GM19324 (cell line): Measurements from ENCODE around the gene BIRC5.

ENCODE experiments used
- ATAC-seq: cut with Tn5 transposase; IDR thresholded peaks from one replicate; pipeline ENCODE4 v1.9.1; 2021; ENCODE audit warnings: mild to moderate bottlenecking, moderate library complexity; ENCODE audit not compliant: unreplicated experiment, low FRiP score

Gene BIRC5

DNA sequence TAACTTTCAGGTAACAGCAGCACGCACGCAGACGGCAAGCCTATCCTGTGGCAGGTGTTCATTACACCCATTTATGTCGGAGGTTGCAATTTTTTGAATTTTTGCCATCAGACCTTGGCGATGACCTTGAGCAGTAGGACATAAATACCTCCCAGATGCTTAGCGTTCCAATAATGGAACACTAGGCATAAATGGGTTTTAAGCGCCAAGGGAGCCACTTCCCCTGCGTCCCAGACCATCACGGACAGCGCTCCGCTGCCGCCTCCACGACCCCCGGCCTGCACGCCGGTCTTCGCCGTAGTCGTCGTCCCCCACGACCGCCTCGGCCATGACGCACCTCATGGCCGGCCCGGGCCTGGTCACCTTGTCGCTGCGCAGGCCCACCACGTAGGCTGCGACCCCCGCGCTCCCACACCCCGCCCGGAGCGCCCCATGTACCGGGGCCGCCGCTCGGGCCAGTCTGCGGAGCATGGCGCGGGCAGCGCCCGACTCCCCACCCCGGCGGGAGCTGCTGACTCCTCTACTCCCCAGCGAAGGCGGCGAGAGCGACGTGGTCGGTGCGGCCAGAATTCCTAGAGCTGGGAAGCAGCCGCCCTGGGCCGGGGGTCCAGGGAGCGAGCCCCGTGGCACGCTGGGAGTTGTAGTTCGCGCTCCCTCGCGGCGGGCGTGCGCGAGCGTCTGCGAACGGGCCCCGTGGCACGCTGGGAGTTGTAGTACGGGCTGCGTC is 40.1 kb downstream of the BIRC5 start:
- ATAC-seq = peak; percentile 42

DNA sequence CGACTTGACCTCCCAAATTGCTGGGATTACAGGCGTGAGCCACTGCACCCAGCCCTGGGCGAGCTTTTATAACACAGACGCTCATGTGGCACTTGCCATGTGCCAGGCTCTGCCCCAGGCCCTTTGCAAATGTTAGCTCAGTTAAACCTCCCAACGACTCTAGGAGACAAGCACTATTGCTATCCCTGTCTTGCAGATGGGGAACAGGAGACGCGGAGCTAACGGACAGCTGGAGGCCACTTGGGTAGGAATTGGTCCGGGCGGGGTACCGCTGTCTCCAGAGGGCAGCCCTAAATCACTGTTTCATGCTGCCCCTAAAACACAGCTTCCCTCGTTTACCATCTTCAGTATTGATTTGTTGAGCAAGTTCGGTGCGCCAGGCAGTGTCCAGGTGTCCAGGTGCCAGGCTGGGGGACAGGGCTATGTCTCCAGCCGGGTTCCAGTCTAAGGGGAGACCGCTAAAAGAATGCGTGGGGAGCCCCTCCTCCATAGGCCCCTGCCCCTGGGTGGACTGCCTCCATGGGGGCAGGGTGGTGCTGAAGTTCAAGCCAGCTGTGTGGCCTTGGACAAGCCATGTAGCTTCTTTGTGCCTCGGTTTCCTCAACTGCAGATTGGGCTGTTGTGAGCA is 41.1 kb downstream of the BIRC5 start:
- no peak for ATAC-seq

- ATAC-seq = no peak
Observed at GRCh38 chr17:78255953-78256706, 42.1 kb downstream of the BIRC5 start.

- ATAC-seq = no peak
Observed at GRCh38 chr17:78256707-78257591, 42.9 kb downstream of the BIRC5 start.

DNA sequence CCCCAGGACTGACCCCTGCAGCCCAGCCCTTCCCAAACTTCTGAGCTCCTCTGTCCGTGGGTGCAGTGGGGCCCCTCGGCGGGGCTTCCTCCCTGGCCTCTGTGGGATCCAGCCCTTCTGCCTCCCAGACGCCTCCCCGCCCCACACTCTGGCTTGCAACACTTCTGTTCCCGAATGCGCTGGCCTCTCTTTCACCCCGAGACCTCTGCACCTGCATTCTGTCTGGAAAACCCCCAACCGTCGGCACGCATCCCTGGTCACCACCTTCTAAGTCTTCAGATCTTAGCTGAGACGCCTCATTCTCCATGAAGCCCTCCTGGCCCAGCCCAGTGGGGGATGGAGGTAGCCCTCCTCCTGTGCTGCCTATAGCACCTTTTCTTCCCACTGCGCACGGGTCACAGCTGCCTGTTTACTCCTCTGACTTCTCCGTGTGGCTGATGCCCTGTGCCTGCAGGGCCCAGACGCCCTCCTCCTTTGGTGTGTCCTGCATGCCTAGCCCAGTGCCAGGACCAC is 43.8 kb downstream of the BIRC5 start:
- ATAC-seq = no peak

DNA sequence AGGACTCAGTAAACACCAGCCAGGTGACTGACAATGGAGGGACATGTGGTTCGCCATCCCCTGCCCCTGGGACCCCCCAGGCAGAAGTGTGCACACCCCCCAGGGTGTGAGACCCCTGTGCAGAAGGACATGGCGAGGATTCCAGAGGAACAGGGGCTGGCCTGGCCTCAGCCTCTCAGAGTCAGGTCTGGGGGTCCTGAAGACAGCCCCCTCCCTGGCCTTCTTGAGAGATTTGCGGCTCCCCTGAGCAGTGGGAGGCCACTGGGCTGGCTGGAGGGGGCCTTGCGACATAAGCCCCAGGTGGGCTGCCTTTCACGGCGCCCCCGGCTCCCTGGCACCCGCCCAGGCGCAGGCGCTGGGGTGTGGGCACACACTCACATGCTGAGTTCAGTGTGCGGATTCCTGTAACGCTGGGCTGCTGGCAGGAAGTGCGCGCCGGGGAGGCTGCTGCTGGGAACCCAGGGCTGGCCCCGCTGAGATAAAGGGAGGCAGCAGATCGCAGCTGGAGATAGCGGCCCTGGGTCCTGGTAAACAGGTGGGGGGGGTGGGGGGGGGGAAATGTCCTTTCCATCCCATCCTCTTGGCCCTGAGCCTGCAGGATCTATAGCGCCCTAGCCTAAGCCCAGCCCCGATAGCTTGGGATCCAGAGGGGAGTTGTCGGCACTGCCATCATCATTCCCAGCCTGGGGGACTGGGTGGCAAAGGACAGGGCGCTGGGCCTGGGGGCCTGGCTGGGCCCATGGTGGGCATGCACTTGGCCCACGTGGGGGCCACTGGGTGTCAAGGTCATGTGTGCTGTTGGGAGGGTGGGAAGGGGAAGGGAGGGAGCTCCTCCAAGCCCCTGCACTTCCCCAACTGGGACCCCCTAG is 44.5 kb downstream of the BIRC5 start:
- ATAC-seq = no peak

DNA sequence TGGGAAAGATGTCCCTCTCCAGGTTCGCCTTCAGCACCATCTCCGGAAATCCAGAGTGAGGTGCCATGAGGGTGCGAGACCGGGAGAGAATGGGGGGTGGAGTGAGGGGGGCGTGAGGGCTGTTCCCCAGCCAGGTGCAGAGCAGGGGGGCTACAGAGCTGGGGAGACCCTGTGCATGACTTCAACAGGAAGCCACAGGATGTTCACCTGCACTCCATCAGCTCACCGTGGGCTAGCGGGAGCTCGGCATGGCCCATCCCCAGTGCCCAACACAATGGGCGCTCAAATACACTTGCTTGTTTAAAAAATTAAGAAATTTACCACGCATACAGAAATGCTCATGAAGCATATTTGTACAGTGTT is 45.1 kb downstream of the BIRC5 start:
- no peak for ATAC-seq

- ATAC-seq = no peak
Observed at GRCh38 chr17:78263063-78263735, 49.1 kb downstream of the BIRC5 start.

DNA sequence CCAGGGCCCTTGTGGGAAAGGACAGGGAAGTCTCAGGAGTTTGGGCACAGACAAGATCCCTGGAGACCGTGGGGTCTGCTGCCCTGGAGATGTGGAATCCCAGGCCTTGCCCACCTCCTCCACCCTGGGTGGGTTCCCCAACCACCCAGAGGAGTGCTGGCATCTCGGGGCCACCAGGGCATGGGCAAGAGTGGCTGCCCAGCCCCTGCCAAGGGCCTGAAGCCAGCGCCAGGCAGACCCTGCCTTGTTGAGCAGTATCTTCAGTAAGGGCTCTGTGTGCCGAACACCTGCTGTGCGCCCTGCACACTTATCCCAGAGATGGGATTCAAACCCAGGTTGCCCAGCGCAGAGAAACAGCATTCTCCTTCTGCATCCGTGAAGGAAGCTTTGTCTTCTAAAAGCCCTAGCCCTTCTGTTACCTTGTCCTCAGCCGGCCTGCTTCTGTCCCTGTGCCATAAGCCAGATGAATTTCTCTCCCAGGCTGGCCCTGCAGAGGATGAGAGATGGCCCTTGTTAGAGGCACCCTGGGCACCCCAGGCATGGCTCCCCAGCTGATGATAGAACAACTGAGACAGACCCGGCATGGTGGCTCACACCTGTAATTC is 49.8 kb downstream of the BIRC5 start:
- no peak for ATAC-seq

DNA sequence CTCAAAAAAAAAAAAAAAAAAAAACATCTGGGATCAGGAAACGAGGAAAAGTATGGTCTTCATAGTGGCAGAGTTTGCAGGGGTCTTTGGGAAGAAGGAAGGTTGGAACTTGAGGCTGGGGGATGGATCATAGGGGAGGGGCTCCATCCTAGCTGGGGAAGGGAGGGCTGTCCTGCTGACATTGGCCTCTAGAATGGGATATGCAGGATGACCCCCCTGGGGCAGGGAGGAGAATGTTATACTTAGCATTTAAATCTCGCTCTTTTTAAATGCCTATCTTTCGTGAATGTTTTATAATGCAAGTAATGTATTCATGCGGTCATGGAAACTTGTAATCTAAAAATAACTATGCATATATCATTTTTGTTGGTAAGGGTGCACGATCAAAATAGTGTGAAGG is 50.5 kb downstream of the BIRC5 start:
- ATAC-seq = no peak

GRCh38 chr17:78265121-78265520 is 51.1 kb downstream of the BIRC5 start:
- no peak for ATAC-seq

DNA sequence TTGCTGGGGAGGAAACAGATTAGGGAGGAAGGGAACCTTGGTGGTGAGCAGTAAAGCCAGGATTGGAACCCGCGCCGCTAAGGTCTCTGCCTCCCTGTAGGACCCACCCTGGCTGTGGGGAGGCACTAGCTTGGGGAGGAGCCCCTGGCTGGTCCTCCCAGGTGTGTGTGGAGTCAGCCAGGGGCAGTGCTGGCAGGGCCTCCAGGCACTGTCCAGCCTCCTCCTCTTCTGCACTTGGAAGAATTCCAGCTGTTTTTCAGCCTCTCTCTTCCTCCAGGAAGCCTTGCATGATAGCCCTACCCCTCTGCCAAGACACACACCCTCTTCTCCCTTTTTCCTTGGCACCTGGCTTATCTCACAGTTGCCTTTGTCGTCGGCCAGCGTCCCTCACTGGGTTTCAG is 52.2 kb downstream of the BIRC5 start:
- ATAC-seq = no peak

- no peak for ATAC-seq
Observed at GRCh38 chr17:78266771-78267170, 52.7 kb downstream of the BIRC5 start.

DNA sequence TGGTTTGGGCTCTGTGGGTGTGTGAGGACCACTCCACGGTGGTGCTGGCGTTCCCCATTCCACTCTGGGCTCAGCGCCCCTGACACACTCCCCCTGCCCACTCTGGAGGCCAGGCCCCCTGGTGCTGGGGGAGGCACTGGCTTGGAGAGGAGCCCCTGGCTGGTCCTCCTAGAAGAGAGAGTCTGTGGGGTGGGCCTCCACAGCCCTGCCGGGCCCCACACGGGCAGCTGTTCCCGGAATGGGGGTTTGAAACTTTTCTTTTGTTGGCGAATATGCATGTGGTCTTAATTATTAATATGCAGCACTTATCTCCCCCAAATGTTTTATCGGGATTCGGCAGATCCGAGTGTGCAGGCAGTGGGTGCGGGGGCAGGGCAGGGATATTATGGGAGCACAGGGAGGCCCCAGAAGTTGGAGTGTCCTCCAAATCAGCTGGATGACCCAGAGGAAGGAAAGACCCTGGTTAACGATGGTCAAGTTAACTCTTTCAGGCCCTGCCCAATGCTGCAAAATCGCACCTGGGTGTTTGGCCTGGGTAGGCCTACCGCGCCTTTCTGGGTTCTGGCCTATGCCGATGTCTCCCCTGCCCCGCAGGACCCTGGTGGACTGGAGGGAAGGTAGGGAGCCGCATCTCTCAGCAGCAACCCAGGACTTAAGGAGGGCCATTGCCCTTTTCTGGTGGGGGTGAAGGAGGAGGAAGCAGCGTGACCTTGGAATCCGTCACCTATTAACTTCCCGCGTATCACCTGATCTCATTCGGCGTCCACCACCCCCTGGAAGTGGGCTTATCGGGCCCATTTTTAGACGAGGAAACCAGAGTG is 53.4 kb downstream of the BIRC5 start:
- no peak for ATAC-seq

GRCh38 chr17:78268191-78268874 is 54.3 kb downstream of the BIRC5 start:
- no peak for ATAC-seq

DNA sequence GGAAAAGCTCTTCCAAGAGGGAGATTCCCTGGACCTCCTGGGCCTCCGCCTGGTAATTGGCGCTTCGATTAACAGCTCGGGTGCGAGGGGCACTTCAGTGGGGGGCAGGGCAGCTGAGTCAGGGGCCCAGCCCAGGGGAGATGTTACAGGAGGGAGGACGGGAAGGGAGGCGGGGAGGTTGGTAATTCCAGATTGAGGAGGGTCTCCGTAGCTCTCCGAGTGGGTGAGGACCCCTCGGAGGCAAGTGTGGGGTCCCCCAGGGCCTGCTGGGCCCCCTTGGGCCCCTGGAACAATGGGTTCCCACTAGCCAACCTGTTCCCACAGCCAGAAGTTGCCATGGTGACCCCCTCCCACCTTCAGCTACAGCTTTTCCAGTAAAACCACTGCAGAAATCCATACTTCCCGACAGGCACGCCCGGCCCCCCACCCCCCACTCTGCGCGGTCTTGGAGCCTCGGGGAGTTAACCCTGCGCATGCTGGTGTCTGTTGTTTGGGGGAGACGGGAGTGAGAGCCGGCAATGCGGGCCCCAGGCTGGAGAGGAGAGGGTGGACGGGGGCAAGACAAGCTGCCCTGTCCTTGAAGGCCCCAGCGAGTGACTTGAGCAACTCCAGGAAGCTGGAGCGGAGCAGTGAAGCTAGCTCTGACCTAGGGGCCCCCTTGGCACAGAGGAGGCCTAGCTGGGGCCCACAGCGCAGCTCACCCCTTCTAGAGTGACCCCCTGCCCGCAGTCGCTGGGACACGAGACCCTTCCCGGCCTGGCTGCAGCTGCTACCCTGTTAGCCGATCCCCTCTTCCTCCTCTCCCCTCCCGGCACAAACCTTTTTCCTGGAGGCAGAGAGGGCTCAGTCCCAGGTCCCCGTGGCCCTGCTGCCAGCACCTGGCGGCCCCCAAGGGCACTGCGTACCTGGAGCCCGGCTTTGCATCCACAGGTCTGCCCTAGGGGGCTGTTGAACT is 55.2 kb downstream of the BIRC5 start:
- ATAC-seq = no peak
